Measurements from ENCODE around the gene AMPD2.

The AMPD2 gene

GRCh38 chr1:109619576-109620400 lies at the start of gene AMPD2, which contains the start of gene GNAT2:
Gene AMPD2 (plus strand): TSS chr1:109619837. CDS start chr1:109621176, 1,339 bp downstream.
Gene GNAT2 (minus strand): TSS chr1:109619616. CDS start chr1:109612870, 6,746 bp downstream.
- DNase-seq (ENCODE audit: low read depth in 2 of 2, low spot score in 1 of 2): peak; percentile 42 to 60

- DNase-seq (ENCODE audit: low read depth in 2 of 2, low spot score in 1 of 2): no peak
Measured at GRCh38 chr1:109570414-109570813, 49.2 kb upstream of the AMPD2 start.

- DNase-seq (ENCODE audit: low read depth in 2 of 2, low spot score in 1 of 2): no peak
Measured at GRCh38 chr1:109573785-109574184, 45.9 kb upstream of the AMPD2 start.

- DNase-seq (ENCODE audit: low read depth in 2 of 2, low spot score in 1 of 2): no peak
Measured at GRCh38 chr1:109578947-109579443, 40.6 kb upstream of the AMPD2 start.

GRCh38 chr1:109579491-109579890 lies 40.1 kb upstream of the AMPD2 start:
- DNase-seq (ENCODE audit: low read depth in 2 of 2, low spot score in 1 of 2): no peak

- DNase-seq (ENCODE audit: low read depth in 2 of 2, low spot score in 1 of 2): no peak
Measured at GRCh38 chr1:109582021-109582420, 37.6 kb upstream of the AMPD2 start.

GRCh38 chr1:109584766-109585165 lies 34.9 kb upstream of the AMPD2 start:
- no peak for DNase-seq (ENCODE audit: low read depth in 2 of 2, low spot score in 1 of 2)

- DNase-seq (ENCODE audit: low read depth in 2 of 2, low spot score in 1 of 2): no peak
Measured at GRCh38 chr1:109586055-109586454, 33.6 kb upstream of the AMPD2 start.

GRCh38 chr1:109589177-109589576 lies 30.5 kb upstream of the AMPD2 start:
- no peak for DNase-seq (ENCODE audit: low read depth in 2 of 2, low spot score in 1 of 2)

- no peak for DNase-seq (ENCODE audit: low read depth in 2 of 2, low spot score in 1 of 2)
Measured at GRCh38 chr1:109589679-109590078, 30.0 kb upstream of the AMPD2 start.

- DNase-seq (ENCODE audit: low read depth in 2 of 2, low spot score in 1 of 2): no peak
Measured at GRCh38 chr1:109592916-109593315, 26.7 kb upstream of the AMPD2 start.

- DNase-seq (ENCODE audit: low read depth in 2 of 2, low spot score in 1 of 2): no peak
Measured at GRCh38 chr1:109595531-109595930, 24.1 kb upstream of the AMPD2 start.

- no peak for DNase-seq (ENCODE audit: low read depth in 2 of 2, low spot score in 1 of 2)
Measured at GRCh38 chr1:109598156-109598555, 21.5 kb upstream of the AMPD2 start.

GRCh38 chr1:109598655-109599054 lies 21.0 kb upstream of the AMPD2 start:
- DNase-seq (ENCODE audit: low read depth in 2 of 2, low spot score in 1 of 2): no peak

GRCh38 chr1:109603229-109603628 lies 16.4 kb upstream of the AMPD2 start:
- no peak for DNase-seq (ENCODE audit: low read depth in 2 of 2, low spot score in 1 of 2)

- no peak for DNase-seq (ENCODE audit: low read depth in 2 of 2, low spot score in 1 of 2)
Measured at GRCh38 chr1:109605381-109605780, 14.3 kb upstream of the AMPD2 start.

GRCh38 chr1:109609881-109610280 lies 9.8 kb upstream of the AMPD2 start:
- no peak for DNase-seq (ENCODE audit: low read depth in 2 of 2, low spot score in 1 of 2)

- no peak for DNase-seq (ENCODE audit: low read depth in 2 of 2, low spot score in 1 of 2)
Measured at GRCh38 chr1:109610609-109611307, 8.9 kb upstream of the AMPD2 start.

GRCh38 chr1:109611308-109611990 lies 8.2 kb upstream of the AMPD2 start:
- DNase-seq (ENCODE audit: low read depth in 2 of 2, low spot score in 1 of 2): no peak

GRCh38 chr1:109613361-109614147 lies 6.1 kb upstream of the AMPD2 start:
- DNase-seq (ENCODE audit: low read depth in 2 of 2, low spot score in 1 of 2): no peak

GRCh38 chr1:109615879-109616278 lies 3.8 kb upstream of the AMPD2 start:
- no peak for DNase-seq (ENCODE audit: low read depth in 2 of 2, low spot score in 1 of 2)
